ENCODE measurements around the gene MAGI1. TPM values are rescaled to one million over a fixed set of nuclear protein-coding genes. Genes with fewer than 3 reads are reported as not detected.
A peak's percentile ranks its signal among the peaks of the same experiment; 100 is the strongest.
"Not testable (repeated sequence)": the region's sequence is repeated elsewhere in the genome, so short reads cannot be mapped to it uniquely, and the experiment has no call there.

The MAGI1 gene
- total and polyA plus RNA-seq, 2 experiments from 2014 or later, result 33.9 to 87.0 TPM

DNA sequence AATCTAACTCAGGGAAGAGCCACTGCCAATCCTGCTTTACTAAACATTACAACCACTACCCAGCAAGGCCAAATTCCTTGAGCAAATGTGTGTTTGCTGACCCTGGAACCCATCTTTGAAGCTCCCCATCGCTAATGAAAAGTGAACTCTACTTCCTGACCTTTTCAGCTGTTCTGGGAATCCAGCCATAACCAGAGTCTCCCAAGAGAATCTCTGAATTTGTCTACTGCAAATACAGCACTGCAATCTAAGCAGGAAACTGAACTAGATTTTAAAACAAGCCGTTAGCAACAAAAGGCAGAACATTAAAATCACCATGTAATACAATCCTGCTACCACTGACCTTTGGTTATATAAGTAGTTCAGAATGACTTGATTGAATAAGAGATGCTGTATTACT is 309.2 kb downstream of the MAGI1 start:
- Histone ChIP-seq H3K27ac (no peak overlapping the region), H3K27me3 (no peaks in the 10 kb centered on the region), H3K9me3 (ENCODE audit: low read depth) (no peaks in the 10 kb centered on the region), H3K4me3 (no peak overlapping the region), H3K4me1 (ENCODE audit: low read depth) (peaks cover 3% of the 10 kb centered on the region), H3K36me3 (no peaks in the 10 kb centered on the region)
- TF ChIP-seq, protein P1, sequence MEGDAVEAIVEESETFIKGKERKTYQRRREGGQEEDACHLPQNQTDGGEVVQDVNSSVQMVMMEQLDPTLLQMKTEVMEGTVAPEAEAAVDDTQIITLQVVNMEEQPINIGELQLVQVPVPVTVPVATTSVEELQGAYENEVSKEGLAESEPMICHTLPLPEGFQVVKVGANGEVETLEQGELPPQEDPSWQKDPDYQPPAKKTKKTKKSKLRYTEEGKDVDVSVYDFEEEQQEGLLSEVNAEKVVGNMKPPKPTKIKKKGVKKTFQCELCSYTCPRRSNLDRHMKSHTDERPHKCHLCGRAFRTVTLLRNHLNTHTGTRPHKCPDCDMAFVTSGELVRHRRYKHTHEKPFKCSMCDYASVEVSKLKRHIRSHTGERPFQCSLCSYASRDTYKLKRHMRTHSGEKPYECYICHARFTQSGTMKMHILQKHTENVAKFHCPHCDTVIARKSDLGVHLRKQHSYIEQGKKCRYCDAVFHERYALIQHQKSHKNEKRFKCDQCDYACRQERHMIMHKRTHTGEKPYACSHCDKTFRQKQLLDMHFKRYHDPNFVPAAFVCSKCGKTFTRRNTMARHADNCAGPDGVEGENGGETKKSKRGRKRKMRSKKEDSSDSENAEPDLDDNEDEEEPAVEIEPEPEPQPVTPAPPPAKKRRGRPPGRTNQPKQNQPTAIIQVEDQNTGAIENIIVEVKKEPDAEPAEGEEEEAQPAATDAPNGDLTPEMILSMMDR (IDR thresholded peaks at IDR 0.05; ENCODE audit: low read depth, low read length), result no peak
- peak in 1 of 2 donors; percentile 93 for DNase-seq (ENCODE audit: low read depth in 1 of 2, low spot score in 1 of 2)

DNA sequence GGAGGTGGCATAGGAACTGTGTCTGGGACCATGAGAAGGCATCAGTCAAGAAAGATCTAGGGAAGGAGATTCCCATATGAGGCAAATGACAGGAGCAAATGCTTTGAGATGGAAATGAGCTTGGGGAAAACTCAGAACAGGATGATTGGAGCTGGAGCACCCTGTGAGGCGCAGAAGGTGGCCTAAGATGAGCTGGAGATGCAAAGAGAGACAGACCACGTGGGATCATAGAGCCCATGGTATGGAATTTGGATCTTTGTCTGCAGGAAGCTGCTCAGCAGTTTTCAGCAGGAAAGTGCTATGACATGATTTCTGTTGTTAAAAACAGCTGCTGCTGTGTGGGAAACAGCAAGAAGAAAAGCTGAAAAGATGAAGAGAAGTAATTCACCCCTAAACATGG is 310.6 kb downstream of the MAGI1 start:
- Histone ChIP-seq H3K27me3 (no peaks in the 10 kb centered on the region), H3K9me3 (ENCODE audit: low read depth) (no peaks in the 10 kb centered on the region), H3K36me3 (no peaks in the 10 kb centered on the region), H3K27ac (no peak overlapping the region), H3K4me3 (no peak overlapping the region), H3K4me1 (ENCODE audit: low read depth) (peaks cover 6% of the 10 kb centered on the region)
- DNase-seq (ENCODE audit: low read depth in 1 of 2, low spot score in 1 of 2), result no peak
- TF ChIP-seq, protein P1 (IDR thresholded peaks at IDR 0.05; ENCODE audit: low read depth, low read length), result no peak

DNA sequence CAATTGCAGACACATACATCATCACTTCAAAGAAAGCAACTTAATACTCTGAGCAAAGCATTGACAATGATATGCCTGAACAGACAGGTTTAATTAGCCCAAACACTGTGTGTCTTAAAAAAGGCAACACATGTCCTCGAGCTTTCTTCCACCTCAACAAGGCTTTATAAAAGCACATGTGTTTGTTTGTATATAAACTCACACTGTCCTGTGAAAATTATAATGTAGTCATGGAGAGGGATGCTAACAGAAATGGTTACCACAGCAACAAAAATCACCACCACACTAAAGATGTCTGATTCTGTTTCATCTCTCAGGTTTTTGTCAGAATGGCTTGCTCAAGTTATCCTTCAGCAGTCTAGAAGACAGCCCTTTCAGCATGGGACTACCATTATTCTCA is 314.7 kb downstream of the MAGI1 start:
- H3K9me3 ChIP-seq (ENCODE audit: low read depth), result no peaks in the 10 kb centered on the region
- H3K4me3 ChIP-seq, result no peak overlapping the region
- H3K36me3 ChIP-seq, result no peaks in the 10 kb centered on the region
- no peak for DNase-seq (ENCODE audit: low read depth in 1 of 2, low spot score in 1 of 2)
- H3K27ac ChIP-seq, result no peak overlapping the region
- H3K4me1 ChIP-seq (ENCODE audit: low read depth), result peaks cover 3% of the 10 kb centered on the region
- TF ChIP-seq, protein P1 (IDR thresholded peaks at IDR 0.05; ENCODE audit: low read depth, low read length), result no peak
- H3K27me3 ChIP-seq, result no peaks in the 10 kb centered on the region

DNA sequence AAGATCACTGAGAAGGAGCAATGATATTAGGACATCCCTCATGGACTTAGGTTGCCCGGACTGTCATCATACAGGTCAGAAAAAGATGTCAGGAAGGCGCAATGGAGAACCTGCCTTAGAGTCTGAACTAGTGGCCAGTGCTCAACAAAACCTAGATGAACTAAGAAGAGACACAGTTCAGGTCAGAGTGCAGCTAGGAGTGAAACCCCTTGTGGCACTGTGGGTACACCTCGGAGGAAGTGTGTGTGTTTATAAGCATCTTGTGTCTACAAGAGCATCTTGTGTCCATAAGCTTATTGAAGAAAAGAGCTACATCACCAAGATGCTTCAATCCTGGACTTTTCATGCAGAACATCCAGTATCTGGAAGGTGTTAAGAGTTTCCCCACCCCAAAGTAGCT is 315.7 kb downstream of the MAGI1 start:
- TF ChIP-seq, protein P1 (IDR thresholded peaks at IDR 0.05; ENCODE audit: low read depth, low read length), result no peak
- H3K4me1 ChIP-seq (ENCODE audit: low read depth), result peaks cover 3% of the 10 kb centered on the region
- no peak for DNase-seq (ENCODE audit: low read depth in 1 of 2, low spot score in 1 of 2)
- no peak overlapping the region for H3K4me3 ChIP-seq
- H3K36me3 ChIP-seq, result no peaks in the 10 kb centered on the region
- H3K27me3 ChIP-seq, result no peaks in the 10 kb centered on the region
- no peak overlapping the region for H3K27ac ChIP-seq
- no peaks in the 10 kb centered on the region for H3K9me3 ChIP-seq (ENCODE audit: low read depth)

DNA sequence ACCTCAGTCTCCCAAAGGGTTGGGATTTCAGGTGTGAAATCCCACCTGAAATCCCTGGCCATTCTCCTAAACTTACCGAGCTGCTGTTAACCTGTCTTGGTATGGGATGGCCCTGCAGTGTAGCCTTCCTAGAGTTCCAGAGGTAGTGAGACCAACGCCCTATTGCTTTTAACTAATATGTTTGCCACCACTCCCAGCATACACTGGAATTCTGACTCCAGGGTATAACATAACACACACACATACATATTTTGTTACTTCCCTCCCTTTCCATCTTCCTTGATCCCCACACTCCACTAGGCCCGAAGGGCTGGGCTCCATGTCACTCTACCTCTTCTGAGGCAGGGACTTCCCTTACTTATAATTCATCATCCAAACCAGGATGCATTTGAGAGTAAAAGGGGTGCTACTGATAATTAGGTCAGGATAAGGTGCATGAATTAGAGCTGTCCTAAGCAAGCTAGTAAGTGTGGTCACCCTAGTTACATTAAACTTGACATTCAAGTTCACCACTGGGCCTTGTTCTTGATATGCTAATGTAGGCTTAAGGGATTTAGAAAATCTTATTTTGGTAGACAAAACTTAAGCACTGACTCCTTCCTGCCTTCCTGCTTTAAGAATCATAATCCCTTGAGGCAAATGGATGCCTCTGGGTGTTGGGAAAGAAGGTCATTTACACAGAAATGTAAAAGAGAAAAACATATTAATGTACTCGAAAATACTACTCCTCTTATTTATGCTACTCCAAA is 317.6 kb downstream of the MAGI1 start:
- no peak overlapping the region for H3K27ac ChIP-seq
- H3K4me1 ChIP-seq (ENCODE audit: low read depth), result peaks cover 3% of the 10 kb centered on the region

DNA sequence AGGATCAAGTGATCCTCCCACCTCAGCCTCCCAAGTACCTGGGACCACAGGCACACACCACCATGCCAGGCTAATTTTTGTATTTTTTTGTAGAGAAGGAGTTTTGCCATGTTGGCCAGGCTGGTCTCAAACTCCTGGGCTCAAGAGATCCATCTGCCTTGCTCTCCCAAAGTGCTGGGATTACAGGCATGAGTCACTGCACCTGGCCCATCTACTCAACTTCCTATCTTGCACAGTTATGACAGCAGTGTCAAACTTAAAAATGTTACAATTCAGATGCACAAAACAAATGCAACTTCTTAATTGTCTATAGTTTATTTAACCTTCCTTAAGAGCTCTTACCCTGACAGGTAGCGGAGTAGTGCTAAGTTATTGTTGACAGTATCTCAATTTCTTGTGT is 319.1 kb downstream of the MAGI1 start:
- H3K9me3 ChIP-seq (ENCODE audit: low read depth); H3K4me1 ChIP-seq (ENCODE audit: low read depth); H3K27me3 ChIP-seq; DNase-seq (ENCODE audit: low read depth in 1 of 2, low spot score in 1 of 2); H3K27ac ChIP-seq; H3K4me3 ChIP-seq; H3K36me3 ChIP-seq: not testable (repeated sequence)

More for the DNA sequence above, 317.6 kb downstream of the MAGI1 start:
- no peaks in the 10 kb centered on the region for H3K9me3 ChIP-seq (ENCODE audit: low read depth)
- H3K36me3 ChIP-seq, result no peaks in the 10 kb centered on the region
- no peak for DNase-seq (ENCODE audit: low read depth in 1 of 2, low spot score in 1 of 2)
- TF ChIP-seq, protein P1 (IDR thresholded peaks at IDR 0.05; ENCODE audit: low read depth, low read length), result no peak
- no peaks in the 10 kb centered on the region for H3K27me3 ChIP-seq
- H3K4me3 ChIP-seq, result no peak overlapping the region
